Activated naive CD4-positive, alpha-beta T cell treated with anti-CD3 and anti-CD28 coated beads, Interleukin-2, amount 50 U/mL, for 24 hours (primary cell): ENCODE data around the gene MATCAP1.

Source experiments
- H3K27ac Mint-ChIP-seq: one replicate; pipeline ENCODE4 v1.8.0; 2021; ENCODE audit warnings: mild to moderate bottlenecking, mixed read lengths
- H3K27me3 Mint-ChIP-seq: one replicate; pipeline ENCODE4 v1.8.0; 2021; ENCODE audit warnings: mixed read lengths
- H3K36me3 Mint-ChIP-seq: one replicate; pipeline ENCODE4 v1.8.0; 2021; ENCODE audit warnings: mixed read lengths
- H3K4me1 Mint-ChIP-seq: one replicate; pipeline ENCODE4 v1.8.0; 2021; ENCODE audit warnings: mixed read lengths
- H3K4me3 Mint-ChIP-seq: one replicate; pipeline ENCODE4 v1.8.0; 2021; ENCODE audit warnings: mild to moderate bottlenecking, mixed read lengths
- H3K9me3 Mint-ChIP-seq: one replicate; pipeline ENCODE4 v1.8.0; 2021; ENCODE audit warnings: mixed read lengths

The MATCAP1 gene

GRCh38 chr16:67161595-67162058 lies 22.1 kb downstream of the MATCAP1 start:
- no peak overlapping the region for H3K4me3 Mint-ChIP-seq
- peaks cover 18% of the 10 kb centered on the region for H3K27me3 Mint-ChIP-seq
- peaks cover 2% of the 10 kb centered on the region for H3K36me3 Mint-ChIP-seq
- H3K9me3 Mint-ChIP-seq: no peaks in the 10 kb centered on the region
- no peak overlapping the region for H3K27ac Mint-ChIP-seq
- H3K4me1 Mint-ChIP-seq: peaks cover 44% of the 10 kb centered on the region

GRCh38 chr16:67158637-67159600 lies 24.8 kb downstream of the MATCAP1 start:
- Mint-ChIP-seq H3K4me1 (peaks cover 54% of the 10 kb centered on the region), H3K27ac (peak overlapping the region; percentile 70), H3K4me3 (peak overlapping the region; percentile 90), H3K36me3 (peaks cover 2% of the 10 kb centered on the region), H3K9me3 (no peaks in the 10 kb centered on the region), H3K27me3 (peaks cover 9% of the 10 kb centered on the region)

GRCh38 chr16:67157892-67158635 lies 25.7 kb downstream of the MATCAP1 start:
- Mint-ChIP-seq H3K9me3 (no peaks in the 10 kb centered on the region), H3K27me3 (peaks cover 9% of the 10 kb centered on the region), H3K4me1 (peaks cover 54% of the 10 kb centered on the region), H3K4me3 (peak overlapping the region; percentile 90), H3K27ac (peak overlapping the region; percentile 70), H3K36me3 (peaks cover 2% of the 10 kb centered on the region)

DNA sequence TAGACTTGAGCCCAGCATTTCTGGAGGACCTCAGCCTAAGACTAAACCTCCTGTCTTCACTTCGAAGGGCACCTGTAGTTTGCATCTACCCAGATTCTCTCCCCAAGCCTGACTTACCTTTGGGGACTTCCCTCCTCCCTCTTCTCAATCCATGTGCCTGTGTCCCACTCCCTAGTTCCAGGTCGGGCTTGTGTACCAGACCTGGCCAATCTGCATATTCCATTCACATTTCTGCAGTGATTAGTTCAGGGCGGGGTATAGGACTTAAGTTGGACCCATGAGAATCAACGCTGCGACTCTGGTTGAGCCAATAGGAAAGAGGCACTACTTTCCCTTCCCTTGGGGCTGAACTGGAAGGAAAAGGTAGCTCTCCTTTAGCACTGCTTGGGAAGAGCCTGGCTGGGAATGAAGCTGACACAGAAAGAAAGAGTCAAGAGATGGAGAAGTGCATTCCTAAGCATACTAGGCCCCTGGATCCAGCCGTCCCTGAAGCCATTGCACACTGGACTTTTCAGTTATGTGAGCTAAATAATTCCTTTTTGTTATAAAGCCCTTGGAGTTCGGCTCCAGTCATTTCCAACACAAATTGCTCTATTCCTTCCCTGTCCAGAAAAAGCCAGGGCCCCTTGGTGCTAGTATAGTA lies 26.5 kb downstream of the MATCAP1 start:
- peaks cover 6% of the 10 kb centered on the region for H3K27me3 Mint-ChIP-seq
- H3K9me3 Mint-ChIP-seq: no peaks in the 10 kb centered on the region
- H3K27ac Mint-ChIP-seq: no peak overlapping the region
- H3K4me3 Mint-ChIP-seq: peak overlapping the region; percentile 32
- H3K4me1 Mint-ChIP-seq: peaks cover 49% of the 10 kb centered on the region
- H3K36me3 Mint-ChIP-seq: peaks cover 2% of the 10 kb centered on the region

DNA sequence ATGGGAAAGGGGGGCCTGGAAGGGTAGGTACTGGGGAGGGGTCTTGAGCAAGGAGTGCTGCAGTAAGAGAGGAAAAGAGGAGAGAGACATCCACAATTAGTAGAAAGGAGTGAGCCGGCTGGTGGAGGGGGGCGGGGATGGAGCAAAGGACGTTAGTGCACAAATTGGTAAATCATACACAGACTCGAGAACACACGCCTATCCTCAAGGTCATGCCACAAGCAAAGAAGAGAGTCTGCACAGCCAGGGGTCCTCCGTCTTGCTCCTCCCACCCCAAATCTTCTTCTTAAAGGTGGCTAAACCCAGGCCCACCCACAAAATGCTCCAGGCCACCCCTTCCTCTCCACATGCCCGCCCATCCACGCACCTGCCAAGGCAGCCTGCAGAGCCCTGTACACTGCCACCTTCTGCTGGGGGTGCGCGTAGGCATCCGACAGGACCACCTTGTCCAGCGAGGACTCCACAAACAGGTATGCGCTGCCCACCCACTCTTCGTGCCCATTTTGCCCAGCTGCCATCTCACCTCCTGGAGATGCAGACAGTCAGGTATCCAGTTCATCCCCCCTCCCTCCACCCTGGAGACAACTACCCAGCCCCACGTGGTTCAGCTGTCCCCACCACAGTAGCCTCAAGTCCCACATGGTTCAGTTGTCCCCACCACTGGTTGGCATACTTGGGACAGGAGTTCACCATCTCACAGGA lies 27.5 kb downstream of the MATCAP1 start:
- Mint-ChIP-seq H3K27me3 (peaks cover 2% of the 10 kb centered on the region), H3K9me3 (no peaks in the 10 kb centered on the region), H3K36me3 (peaks cover 2% of the 10 kb centered on the region), H3K4me1 (peaks cover 46% of the 10 kb centered on the region), H3K4me3 (no peak overlapping the region), H3K27ac (no peak overlapping the region)

- Mint-ChIP-seq H3K36me3 (no peaks in the 10 kb centered on the region), H3K27me3 (no peaks in the 10 kb centered on the region), H3K27ac (peak overlapping the region; percentile 70), H3K4me1 (peaks cover 43% of the 10 kb centered on the region), H3K9me3 (no peaks in the 10 kb centered on the region), H3K4me3 (peak overlapping the region; percentile 78)
These were observed 28.2 kb downstream of the MATCAP1 start for GRCh38 chr16:67155295-67156142.

GRCh38 chr16:67154578-67155294 lies 29.0 kb downstream of the MATCAP1 start:
- H3K4me1 Mint-ChIP-seq: peaks cover 42% of the 10 kb centered on the region

DNA sequence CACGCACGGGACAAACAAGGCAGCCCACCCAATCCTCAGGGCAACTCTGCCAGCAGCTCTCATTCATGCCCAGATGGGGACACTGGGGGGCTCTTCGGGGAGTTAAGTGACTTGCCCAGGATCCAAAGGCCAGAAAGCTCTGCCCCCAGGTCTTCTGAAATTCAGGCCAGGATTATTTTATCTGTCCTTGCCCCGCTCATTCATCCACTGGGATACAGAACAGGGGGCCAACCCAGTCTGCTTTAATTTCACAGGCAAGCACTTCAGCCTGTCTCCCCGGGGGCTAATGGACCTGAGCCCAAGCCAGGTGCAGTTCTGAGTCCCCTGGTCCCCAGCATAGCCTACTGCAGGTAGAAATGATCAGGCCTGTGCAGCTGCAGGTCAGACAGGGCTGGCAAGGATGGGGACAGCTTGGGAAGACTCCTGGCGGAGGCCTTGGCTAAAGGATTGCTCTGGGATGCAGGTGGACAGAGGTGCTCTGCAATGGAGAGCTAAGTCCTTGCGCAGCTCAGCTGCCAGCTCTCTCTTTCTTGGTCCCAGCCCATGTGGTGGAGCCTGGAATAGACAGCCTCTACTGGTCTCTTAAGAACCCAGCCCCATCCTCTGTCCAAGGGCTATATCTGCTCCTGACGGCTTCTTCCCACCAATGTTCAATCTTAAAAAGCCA lies 32.2 kb downstream of the MATCAP1 start:
- Mint-ChIP-seq H3K4me1 (peaks cover 17% of the 10 kb centered on the region), H3K27ac (peak overlapping the region; percentile 74), H3K4me3 (peak overlapping the region; percentile 76), H3K9me3 (no peaks in the 10 kb centered on the region), H3K27me3 (peaks cover 1% of the 10 kb centered on the region), H3K36me3 (peaks cover 10% of the 10 kb centered on the region)

More at GRCh38 chr16:67154578-67155294, 29.0 kb downstream of the MATCAP1 start:
- Mint-ChIP-seq H3K36me3 (no peaks in the 10 kb centered on the region), H3K27ac (no peak overlapping the region), H3K27me3 (no peaks in the 10 kb centered on the region), H3K9me3 (no peaks in the 10 kb centered on the region), H3K4me3 (peak overlapping the region; percentile 78)

DNA sequence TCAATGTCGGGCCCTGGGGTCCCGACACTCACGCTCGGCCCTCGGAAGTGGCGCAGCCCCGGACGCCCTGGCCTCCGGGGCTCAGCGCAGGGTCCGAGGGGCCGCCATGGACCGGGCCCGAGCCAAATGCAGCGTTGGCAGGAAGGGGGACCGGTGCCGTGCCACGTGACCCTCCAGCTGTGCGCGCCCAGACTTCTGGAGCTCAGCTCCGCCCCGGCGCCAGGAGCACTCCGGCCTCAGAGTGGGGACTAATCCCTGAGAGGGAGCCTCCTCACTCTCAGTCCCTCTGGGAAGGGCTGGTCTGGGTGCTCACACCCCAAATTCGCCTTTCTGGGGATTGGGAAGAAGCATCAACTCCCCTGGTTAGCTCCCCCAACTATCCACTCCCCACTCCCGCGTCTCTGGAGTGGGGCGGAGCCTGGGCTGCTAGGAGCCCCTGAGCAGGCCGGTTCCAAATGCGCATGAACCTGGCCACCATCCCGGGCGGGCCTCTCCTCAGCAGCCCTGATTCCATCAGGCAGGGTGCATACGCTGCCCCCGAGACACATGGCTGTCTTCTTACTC lies 32.8 kb downstream of the MATCAP1 start, which contains the start of gene B3GNT9:
Gene B3GNT9 (minus strand): TSS at position 166 of the 564 bp plus-strand sequence. CDS start 513 bp downstream, outside the sequence.
- Mint-ChIP-seq H3K9me3 (no peaks in the 10 kb centered on the region), H3K4me3 (peak within 1 kb of the TSS; percentile 76), H3K4me1 (peaks cover 10% of the 10 kb centered on the region), H3K27ac (peak within 1 kb of the TSS; percentile 74), H3K27me3 (peaks cover 1% of the 10 kb centered on the region), H3K36me3 (peaks cover 13% of the 10 kb centered on the region)

GRCh38 chr16:67150047-67150832 lies 33.5 kb downstream of the MATCAP1 start:
- Mint-ChIP-seq H3K4me3 (no peak overlapping the region), H3K4me1 (peaks cover 5% of the 10 kb centered on the region), H3K27ac (no peak overlapping the region), H3K36me3 (peaks cover 14% of the 10 kb centered on the region), H3K27me3 (peaks cover 1% of the 10 kb centered on the region), H3K9me3 (no peaks in the 10 kb centered on the region)

- Mint-ChIP-seq H3K4me1 (peaks cover 3% of the 10 kb centered on the region), H3K36me3 (peaks cover 19% of the 10 kb centered on the region), H3K27ac (no peak overlapping the region), H3K4me3 (peak overlapping the region; percentile 54), H3K9me3 (no peaks in the 10 kb centered on the region), H3K27me3 (peaks cover 1% of the 10 kb centered on the region)
These were observed 34.3 kb downstream of the MATCAP1 start for GRCh38 chr16:67149276-67150046.
